IPS-NIHi7 (cell line): Measurements from ENCODE around the gene ITGA8.
"Not testable (repeated sequence)": the region's sequence is repeated elsewhere in the genome, so short reads cannot be mapped to it uniquely, and the experiment has no call there.

Experiments
- DNase-seq: peaks from one replicate; pipeline ENCODE4 v3.0.0; 2012; ENCODE audit warnings: mixed read lengths; ENCODE audit errors: extremely low spot score

Gene ITGA8

DNA sequence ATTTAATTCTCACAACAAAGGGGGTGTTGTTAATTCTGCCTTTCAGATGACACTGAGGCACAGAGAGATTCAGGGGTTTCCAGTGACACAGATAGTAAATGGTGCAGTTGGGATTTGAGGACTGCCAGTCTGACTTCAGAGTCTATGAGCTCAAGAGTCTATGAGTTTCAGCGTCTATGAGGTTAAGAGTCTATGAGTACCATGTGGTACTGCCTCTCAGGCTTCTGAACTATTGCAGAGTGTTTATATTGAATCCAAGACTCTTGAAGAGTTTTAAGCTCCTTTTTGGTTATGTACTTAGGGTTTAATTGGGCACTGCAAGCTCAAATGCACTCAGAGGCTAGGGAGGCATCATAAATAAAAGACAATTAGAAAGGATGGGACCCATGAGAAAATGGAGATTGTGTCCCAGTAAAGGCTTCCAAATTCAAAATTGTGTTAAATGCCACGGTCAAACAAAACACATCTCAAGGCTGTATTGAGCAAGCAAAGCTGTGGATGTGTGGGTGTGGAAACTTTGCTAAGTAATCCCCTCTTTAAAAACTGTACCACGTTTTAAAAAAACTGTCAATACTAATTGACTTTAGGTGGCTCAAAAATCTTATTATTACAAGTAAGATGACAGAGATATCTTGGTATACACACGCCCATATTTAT is 224.7 kb downstream of the ITGA8 start:
- no peak for DNase-seq

DNA sequence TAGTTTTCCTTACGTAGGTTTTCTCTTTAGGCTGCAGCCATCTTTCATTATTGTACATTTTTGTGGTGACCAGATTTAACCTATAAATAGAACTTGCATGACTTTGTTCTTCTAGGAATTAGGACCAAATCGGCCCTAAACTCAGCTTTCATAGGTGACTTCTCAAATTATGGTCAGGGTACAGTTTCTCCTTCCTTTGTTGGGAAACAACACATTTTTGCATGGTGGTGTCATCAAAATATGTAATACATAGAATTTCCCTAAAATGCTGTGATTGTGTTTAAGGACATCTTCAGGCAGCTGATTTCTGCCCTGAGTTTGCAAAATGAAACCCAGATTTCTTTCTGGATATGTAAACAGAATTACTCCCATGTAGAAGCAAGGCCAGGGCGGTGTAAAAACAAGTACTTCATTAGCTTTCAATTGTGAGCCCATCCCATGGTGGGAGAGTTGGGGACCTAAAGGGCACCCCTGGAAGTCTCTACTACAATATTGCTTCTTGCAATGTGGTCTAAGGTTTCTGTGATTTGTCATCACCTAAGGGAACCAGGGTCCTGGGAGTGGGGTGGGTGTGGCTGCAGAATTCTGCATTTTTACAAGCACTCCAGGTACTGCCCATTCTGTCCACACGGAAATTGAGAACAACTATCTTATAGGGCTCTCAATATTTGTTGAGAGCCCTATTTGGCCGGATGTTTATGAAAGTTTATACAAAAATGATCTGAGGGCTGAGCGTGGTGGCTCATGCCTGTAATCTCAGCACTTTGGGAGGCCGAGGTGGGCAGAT is 227.7 kb downstream of the ITGA8 start:
- no peak for DNase-seq

DNA sequence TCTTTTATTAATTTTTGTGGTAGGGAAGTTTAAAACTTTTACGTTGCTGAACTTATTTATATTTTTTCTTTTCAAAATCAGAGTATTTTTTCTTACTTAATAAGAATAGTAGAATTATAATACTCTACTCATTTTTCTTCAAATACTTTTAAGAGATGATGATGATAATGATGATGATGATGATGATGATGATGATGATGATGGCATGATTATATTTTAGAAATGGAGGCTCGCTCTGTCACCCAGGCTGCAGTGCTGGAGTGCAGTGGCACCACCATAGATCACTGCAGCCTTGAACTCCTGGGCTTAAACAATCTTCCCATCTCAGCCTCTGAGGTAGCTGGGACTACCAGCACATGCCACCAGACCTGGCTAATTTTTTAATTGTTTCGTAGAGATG is 230.3 kb downstream of the ITGA8 start:
- DNase-seq = no peak

DNA sequence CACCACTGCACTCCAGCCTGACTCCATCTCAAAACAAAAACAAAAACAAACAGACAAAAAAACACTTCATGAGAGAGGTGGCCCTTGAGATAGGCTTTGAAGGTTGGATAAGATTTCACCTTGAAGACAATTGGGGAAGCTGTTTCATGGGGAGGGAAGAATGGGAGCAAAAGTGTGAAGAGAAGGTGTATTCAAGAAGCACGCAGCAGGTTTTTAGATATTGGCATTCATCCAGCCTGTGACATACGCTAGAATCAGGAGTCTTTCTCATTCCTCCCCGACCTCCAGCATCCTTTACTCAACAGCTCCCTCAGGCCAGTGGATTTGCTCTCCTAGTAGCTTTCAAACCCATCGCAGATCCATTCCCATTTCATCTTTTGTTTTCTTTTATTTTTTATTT is 232.3 kb downstream of the ITGA8 start:
- no peak for DNase-seq

DNA sequence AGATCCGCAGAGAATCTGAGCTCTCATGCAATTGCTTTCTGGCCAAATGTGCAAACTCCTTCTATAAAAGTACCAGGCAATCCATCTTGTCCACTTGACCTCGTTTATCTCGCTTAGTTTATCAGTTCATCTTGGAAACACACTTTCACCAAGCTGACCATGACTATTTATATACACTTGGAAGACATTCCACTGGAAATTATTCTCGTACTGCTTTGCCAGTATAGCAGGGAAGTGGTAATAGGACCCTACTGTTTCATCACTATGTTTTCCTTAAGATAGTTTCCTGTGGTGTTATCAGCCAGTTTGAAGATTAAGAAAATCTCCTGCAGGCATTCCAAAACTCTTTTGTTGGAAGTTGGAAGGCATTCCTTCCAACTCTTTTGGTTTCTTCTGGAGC is 233.3 kb downstream of the ITGA8 start:
- no peak for DNase-seq

DNA sequence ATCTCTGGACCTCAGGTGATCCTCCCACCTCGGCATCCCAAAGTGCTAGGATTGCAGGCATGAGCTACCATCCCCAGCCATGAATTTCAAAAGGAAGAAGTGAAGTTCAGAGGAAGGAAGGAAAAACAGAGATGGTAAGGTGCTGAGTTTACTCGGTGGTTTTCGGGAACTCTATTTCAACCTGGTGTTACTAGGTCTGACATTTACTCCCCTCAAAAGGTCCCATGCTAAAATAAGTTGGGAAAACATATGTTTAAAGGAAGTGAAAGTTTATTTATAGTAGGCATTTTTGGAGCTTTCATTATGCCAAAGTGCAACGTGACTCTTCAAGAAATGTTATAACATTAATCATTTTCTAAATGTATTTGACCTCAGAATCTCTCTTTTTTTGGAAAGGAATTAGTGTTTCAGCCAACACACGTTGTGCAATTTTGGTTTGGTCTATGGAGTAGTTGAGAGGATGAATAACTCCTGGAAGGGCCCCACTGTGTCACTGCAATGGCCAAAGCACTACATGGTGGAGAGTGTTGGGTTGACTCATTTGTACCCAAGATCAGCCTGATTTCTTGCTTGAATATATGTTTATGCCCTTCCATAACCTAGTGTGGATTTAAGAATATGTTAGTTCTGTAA is 233.9 kb downstream of the ITGA8 start:
- DNase-seq = no peak

DNA sequence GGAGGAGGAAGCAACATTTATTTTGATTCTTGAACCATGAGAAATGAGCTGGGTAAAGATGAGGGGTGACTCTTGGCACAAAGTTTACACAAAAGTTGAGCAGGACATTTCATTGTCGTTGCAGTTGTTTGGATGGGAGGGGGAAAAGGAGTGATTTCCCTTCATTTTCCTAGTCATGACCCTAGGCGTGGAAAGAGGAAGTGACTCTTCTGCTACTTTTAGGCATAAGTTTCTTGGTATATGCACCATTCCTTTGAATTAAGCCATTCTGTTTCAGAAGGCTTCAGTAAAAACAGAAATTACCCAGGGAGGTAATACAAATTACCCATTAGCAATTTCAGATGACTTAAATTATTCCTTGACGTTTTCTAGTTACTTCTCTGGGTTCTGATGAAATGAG is 234.7 kb downstream of the ITGA8 start:
- no peak for DNase-seq

DNA sequence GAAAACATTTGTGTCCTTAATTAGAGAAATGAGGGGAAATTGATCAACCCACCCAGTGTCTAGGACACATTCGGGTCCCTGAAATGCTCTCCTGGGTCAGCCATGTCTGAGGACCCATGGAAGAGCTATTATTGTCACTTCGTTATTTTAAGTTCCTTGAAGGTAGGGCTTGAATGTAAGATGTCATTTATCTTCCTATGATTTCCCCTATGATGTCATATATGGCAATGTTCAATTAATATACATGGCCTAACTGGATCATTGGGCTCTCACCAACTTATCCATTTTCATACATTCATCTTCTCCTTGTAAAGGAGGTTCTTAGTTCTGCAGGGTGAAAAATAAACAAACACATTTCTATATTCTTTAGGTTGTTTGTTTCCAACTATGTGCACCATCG is 235.6 kb downstream of the ITGA8 start:
- DNase-seq = no peak

DNA sequence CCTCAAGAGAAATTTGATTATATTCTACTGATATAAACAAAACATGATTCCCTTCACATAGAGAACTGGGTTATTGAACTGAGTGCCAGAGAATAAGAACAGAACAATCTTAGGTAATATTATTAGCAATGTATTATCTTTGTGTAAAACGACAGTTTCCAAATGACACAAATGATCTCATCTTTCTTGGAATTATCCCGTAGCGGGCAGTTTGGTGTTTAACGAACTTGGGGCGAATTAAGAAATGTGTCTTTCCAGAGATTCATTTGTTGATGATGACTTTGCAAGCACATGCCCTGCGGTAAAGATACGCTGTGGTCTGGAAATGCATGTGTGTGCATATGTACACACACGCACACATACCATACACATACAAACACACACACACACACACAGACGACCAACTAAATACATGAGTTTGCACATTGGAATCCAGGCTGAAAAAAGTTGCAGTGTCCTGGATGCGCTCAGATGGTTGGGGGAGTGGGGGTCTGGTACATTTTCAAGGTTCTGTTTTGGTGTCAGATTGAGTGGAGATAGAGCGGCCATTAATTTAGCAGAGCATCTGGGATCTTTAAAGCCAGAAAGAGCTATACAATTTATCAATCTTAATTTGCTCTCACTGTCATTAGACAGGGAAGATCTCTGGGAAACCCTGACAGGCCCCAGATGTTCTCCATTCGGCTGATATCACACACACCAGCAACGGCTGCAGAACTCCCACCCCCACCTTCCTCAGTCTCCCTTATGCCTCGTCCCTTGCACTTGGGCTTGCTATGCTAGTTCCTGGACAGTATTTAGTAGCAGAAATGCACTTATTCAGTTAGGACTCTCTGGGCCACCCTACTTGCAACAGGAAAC is 236.3 kb downstream of the ITGA8 start:
- no peak for DNase-seq

DNA sequence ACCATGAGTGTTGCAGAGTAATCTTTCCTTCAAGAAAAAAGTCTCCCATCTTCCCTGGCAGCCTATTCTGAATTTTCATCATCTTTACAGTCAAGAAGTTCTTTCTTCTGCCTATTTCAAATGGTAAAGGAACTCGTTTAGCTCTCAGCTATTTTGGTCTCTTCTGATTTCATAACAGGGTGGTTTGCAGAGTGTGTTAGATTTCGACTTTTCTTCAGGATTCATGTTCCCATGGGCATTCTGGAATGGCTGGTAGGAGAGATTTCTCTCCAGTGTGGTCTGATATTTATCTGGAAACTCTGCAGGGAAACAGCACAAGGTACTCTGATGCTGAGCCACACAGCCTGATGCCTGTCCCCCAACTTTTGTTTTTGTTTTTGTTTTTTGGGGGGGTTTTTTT is 237.6 kb downstream of the ITGA8 start:
- no peak for DNase-seq

DNA sequence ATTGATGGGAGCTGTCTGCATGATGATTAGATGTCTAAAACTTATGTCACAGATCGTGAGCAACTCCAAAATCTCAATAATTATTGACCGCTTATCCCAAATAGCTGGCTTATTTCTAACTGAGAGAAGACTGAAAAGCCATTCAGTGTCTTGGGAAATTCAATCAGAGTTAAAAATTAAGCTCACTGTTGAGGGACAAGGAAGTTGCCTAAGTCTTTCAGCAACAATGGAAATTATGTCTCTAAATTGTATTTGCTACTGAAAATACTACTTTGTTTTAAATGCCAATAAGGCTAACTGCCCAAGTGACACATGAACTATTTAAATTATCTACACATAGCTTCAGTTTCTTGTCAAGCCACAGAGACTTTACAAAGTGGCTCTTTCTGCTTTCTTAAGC is 240.8 kb downstream of the ITGA8 start:
- DNase-seq = no peak

DNA sequence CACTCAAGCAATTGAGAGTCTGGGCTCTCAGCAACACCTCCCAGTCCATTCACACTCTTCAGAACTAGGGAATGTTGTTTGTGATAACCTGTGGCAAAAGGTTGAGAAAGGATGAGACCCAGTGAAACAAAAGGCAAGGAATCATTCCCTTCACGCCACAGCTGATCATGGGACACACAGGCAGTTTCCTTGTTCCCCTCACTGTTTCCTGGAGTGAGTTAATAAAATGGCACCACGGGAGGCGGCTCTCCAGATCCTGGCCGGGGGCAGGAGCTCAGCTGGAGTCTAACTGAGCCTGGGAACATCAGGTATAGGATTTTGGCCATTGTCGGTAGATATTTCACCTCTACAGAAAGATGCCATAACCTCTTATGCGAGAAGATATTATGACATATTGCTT is 241.3 kb downstream of the ITGA8 start:
- DNase-seq = peak; percentile 33

DNA sequence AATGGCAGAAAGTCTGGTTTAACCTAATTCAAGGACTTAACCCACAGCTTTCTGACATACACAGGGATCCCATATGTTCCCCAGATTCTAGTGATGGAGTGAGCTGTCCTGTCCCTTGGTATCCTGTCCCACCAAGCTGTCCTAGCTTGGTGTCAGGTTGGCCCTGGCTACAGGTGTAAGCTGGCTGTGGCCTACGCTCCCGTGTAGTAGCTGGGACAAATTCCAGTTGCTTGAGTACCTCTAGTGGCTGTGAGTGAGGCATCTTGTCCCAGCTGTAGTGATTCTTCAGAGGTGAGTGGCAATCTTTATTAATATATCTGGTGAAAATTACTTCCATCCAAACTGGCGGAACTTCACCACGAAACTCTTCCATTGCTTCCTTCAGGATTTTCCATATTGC is 243.4 kb downstream of the ITGA8 start:
- DNase-seq = no peak

DNA sequence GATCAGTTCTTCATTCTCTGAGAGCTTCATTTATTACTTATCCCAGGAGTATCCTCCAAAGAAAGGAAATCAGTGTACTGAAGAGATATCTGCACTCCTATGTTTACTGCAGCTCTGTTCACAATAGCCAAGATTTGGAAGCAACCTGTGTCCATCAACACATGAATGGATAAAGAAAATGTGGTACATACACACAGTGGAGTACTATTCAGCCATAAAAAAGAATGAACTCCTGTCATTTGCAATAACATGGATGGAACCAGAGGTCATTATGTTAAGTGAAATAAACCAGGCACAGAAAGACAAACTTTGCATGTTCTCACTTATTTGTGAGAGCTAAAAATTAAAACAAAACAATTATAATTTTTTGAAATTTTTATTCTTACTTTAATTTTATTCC is 244.3 kb downstream of the ITGA8 start:
- DNase-seq = not testable (repeated sequence)

DNA sequence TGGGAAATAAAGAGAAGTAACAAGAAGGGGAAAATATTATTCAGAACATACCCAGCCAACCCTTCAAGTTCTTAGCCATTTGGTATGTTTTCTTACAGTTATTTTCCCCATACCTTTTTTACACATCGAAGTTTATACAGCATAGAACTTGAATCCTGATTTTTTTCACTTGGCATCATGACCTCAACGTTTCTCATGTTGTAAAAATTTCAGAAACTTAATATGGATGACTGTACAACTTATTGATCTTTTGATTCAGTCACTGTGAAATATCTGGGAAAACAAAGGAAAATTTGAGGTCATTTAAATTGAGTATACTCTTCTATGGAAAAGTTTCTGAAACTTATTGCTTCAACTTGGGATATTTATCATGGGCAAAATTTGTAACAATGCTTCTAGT is 245.1 kb downstream of the ITGA8 start:
- DNase-seq = no peak

DNA sequence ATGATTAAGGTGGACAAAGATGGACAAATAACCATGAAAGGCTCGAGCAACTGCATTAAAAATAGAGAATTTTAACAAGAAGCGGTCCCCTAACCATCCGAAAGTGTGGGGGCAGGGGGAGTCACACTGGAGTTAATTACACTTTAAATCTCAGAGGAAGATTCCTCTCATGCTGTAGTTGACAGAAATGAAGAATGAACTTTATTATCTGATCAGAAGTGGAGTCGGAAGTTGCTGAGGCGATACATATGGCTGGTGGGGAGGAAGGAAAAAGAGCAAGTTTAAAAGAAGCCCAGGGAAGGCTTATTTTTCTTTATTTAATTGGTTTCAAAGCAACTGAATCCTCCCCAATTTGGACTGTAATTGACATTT is 246.3 kb downstream of the ITGA8 start:
- no peak for DNase-seq

DNA sequence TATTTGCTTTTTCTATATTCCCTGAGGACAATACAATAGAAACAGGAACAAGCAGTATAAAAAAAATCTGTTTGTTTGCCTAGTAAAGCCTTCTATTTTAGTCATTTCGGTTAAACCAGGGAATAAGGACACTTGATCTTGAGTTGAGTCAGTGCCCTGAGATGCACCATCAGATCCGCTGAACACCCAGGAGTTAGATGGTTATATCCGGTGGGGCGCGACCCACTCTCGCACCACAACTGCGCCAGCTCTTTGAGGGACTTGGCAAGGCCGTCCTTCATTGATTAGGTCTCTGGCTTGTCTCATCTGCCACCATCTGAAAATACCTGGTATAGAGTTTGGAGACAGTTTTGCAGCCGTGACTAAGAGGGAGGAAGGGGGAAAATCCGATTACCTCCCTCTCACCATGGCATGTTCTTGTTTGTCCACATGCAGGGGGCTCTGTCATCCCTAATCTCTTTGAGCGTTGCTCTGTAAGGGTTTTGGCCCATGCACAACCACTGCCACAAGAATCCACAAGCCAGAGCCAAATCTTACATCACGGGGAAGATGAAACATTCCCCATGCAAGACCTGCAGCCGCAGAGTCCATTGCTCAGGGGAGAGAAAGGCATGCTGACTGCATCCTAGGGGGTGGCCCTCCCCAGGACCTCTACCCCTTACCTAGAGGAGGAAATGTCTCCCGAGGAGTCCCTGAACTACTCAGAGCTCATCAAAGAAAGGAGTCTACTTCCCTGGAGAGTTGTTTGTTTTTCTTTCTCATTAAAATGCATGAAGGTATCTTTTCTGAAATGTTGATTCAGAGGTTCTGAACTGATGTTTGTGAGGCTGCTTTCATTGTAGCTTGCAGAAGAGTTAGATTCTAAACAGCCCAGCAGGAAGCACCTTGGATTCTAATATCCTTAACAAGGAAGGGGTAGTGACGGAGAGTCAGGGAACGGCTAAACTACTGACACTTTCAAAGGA is 247.0 kb downstream of the ITGA8 start:
- DNase-seq = peak; percentile 61

DNA sequence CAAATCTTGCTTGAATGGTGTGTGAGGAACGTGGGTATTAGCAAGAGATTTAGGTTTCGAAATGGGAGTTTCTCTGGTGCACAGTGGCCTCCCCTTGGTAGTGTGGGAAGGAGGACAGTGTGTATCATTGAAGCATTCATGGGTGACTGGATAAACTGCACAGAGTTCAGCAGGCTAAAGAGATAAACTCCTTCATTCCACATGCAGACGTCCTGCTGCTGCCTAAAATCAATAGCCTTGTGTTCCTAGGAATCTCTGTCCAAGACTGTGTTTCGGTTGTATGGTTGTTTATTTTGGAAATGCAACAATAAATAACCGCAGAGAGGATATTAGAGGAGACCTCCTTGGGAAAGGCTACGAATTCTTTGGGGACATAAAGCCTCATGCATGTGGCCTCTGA is 247.7 kb downstream of the ITGA8 start:
- DNase-seq = no peak

DNA sequence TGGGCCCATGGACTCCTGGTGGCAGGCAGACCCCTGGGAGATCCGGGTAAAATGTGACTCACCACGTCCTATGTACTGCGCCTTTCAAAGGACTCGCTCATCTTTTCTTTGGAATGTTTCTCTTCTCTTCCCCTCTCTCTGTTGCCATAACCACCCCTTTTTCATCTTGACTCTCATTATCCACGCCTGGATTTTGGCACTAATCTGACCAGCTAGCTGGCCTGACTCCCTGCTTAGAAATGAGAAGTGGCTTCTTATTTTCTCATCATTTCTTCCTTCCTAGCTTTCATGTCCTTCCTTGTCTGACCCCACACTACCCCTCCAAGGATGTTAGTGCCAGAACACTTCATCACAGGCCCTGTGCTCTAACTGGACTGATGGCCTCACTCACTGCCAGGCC is 250.6 kb downstream of the ITGA8 start:
- no peak for DNase-seq

DNA sequence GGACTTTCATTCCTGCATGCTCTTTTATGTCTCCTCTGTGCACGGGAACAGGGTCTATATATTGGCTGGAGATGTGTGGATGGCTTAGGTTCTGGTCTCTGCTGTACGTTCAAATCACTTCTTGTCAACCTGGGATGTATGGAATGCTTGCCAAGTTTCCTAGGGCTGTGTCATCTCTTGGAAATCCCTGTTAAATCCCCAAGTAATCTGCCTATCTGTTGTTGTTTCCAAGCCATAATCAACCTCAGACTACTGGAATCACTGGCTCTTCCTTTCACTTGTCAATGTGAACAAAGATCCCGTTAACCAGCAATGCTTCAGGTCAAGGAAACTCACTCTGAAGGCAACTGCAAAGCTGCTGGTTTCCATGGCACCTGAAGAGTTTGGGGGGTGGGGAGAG is 255.3 kb downstream of the ITGA8 start:
- DNase-seq = no peak
